ENCODE data around the gene SEC61A1.
A peak's percentile ranks its signal among the peaks of the same experiment; 100 is the strongest.

The SEC61A1 gene

DNA sequence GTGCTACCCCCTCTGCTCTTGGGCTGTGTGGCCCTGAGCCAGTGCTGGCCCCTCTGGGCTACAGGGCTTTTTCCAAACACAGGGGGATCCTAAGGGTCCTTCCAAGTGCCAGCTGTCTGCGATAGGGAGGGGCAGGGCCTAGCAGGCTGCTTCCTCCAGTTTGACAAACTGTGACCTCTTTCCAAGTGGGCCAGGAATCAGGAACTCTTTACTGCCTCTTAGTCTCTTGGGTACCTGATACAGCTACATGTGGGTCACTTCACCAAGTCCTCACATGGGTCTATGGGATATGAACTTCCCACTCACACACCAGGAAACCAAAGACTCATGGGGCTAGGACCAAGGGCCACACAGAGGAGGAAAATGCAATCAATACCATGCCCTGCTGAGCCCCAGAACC, 25.4 kb downstream of the SEC61A1 start:
- no peak for DNase-seq (ENCODE audit: low read depth)

DNA sequence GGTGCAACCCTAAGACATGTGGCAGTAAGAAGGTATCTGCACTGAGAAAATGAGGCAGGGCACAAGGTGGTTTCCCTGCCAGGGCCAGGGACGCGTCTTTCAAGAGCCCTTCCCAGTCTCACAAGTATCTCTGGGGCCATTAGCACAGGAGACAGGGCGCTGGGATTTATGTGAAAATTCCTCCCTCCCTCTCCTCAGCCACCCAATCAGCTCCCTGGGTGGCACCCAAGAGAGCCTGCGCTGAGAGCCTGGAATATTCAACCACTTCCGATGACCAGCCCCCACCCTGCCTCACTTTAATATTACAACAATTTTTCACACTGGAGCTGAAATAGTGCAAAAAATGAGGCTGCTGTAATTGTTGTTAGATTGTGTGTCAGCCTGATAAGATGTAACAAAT, 26.1 kb downstream of the SEC61A1 start:
- no peak for DNase-seq (ENCODE audit: low read depth)

DNA sequence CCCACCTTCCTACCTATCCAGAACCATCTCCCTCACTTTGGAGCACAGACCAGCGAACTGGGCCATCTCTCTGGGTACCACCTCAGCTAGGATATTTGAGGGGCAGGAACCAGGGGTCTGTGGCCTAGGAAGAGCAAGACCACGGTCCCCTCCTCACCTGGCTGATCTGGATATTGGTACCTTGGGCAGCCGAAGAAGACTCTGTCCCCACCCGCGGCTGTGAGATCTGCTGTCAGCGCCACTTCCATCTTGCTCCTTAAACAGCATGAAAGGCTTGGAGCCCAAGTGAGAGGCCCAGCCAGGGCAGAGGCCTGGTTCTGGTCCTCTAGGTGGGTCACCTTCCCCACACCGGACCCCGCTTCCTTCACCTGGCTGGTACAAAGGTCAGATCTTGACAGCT, 26.6 kb downstream of the SEC61A1 start:
- DNase-seq (ENCODE audit: low read depth) = no peak

DNA sequence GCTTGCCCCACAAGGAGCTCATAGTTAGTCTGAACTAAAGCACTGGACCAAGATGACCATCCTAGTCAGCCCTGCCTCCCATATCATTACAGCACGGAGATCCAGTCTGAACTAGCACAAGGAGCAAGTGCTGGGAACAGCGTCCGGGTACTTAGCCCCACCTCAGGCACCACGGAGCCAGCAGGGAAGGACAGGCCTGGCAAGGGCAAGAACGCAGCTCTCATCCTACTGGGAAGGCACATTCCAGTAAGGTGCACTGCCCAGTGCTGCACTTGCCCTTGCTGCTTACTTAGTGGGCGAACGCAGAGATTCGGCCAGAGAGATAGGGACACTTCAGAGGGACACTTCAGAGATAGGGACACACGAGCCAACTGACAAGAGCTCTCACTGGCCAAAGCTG, 27.6 kb downstream of the SEC61A1 start:
- DNase-seq (ENCODE audit: low read depth) = no peak

DNA sequence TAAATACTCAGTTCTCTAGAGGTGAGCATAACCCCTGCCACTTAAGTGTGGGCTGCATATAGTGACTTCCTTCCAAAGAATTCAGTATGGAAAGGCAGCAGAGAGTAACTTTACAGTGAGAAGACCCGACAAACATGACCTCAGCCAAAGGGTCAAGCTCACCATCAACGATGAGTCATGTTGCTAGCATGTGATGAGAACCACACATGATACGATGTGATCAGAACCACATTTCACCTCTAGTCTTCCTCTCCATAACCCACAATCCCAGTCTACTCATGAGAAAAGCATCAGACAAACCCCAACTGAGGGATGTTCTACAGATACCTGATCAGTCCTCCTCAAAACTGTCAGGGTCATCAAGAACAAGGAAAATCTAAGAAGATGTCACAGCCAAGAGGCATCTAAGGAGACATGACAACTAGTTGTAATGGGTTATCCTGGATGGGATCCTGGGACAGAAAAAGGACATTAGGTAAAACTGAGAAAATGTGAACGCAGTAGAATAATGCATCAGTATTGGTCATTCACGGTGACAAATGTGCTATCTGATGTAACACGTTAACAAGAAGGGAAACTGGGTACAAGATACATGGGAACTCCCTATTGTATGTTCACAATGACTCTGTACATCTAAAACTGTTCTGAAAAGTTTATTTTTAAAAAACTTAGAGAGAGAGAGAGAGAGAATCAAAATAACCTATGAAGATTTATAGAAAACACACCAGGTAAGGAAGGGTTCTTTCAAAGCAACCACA, 28.3 kb downstream of the SEC61A1 start:
- peak; percentile 99 for DNase-seq (ENCODE audit: low read depth)

DNA sequence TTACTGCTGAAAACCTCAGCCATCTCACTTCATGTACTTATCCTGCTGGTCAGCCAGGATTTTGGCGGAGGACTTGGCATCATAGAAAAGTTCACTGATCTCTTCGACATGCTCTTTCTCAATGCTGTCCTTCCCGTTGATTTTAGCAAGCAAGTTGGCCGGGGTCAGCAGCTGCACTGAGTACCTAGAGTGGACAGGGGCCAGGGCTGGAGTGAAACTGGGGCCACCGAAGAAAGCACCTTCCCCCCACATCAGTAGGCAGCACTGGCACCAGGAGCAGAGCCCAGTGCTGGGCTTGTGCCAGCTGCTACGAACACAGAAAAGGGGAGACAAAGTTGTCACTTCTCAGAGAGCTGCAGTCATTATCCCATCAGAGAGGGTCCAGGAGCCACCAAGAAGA, 29.0 kb downstream of the SEC61A1 start:
- DNase-seq (ENCODE audit: low read depth) = no peak

DNA sequence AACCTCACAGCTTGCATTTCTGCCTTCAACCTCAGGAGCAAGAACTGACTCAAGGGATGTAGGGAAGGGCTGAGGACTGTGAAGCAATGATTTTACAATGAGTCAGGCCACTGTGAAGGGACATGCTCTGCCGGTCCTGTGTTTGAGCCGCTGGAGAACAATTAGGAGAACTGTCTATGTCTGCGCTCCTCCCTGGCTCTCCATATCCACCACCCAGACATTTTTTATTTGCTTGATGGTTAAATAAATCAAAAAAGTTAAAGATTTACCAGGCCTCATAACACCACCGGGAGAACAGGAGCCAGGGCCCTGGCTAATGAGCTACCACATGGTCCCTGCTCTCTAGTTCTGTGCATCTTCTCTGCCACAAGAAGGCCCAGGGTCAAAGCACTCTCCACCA, 29.6 kb downstream of the SEC61A1 start:
- DNase-seq (ENCODE audit: low read depth) = peak; percentile 86

DNA sequence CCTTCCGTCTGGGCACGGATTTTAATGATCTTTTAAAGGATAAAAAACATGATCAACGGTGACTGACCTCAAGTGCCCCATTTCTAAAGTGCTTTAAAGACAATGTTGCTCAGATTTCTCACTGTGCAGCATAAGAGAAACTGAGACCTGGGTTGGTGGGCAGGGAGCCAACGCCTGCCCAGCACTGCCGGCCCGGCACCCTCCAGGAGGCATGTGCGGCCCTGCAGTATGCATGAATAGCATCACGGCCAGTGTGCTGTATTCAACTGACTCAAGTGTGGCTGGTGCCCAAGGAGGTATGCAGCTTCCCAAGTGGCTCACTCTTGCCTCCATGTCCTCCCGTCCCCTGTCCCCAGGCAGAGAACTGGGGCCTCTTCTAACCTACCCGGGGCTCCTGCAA, 30.3 kb downstream of the SEC61A1 start:
- no peak for DNase-seq (ENCODE audit: low read depth)

DNA sequence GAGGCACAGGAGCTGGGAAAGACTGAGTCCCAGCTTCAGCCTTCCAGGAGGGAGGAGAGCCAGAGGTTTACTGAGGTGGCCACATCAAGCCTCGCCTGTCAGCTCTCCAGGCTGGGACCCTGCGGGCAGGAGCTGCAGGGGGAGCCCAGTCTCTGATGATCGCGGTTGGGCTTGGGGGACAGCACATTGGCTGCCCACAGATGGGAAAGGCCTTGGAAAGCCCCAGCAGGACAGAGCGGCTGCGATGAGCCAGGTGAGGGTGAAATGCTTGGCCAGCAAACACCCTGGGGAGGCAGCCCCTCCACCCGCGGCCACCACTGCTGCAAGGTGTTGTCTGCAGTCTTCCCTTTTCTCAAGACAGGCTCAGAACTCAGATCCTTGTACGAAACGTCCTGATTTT, 31.2 kb downstream of the SEC61A1 start:
- DNase-seq (ENCODE audit: low read depth) = no peak

DNA sequence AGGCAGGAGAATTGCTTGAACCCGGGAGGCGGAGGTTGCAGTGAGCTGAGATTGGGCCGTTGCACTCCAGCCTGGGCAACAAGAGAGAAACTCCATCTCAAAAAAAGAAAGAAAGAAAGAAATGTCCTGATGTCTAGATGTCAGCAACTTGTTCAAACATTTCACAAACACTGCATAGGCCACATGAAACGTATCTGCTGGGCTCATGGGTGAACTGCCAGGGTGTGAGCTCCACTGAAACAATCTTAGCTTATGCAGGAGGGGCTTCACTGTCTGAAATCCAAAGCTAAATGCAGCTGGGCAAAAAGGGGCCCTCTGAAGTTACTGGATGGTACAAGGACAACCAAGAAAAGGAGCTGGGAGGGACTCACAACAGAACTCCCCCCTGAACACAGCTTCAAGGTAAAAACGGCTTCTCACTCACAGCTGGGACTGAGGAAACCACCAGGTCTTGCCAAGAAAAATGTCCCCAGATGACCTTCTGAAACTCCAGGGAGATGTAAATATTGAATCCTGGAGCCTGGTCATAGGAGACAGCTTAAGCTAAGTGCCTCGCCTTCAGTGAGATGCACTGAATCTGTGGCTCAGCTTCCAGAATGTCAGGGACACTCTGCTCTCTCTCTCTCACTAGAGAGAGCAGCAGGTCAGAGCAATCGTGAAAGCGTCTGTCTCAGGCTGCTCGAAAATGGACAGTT, 31.9 kb downstream of the SEC61A1 start:
- no peak for DNase-seq (ENCODE audit: low read depth)

DNA sequence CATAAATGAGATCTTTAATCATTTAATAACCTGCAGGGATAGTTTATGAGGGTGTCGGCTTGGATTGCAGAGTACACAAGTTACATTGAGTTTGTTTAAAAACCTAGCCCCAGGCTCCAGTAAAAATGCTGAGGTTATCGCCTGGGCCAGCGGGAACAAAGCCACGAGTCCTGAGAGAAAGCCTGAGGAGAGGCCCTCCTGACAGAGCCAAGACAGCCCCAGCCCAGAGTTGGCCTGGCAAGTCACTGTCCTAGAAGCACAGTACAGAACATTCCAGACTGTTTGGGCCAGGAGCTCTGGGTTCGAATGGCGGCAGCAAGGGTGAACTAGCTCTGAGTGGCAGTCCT, 32.4 kb downstream of the SEC61A1 start:
- no peak for DNase-seq (ENCODE audit: low read depth)

DNA sequence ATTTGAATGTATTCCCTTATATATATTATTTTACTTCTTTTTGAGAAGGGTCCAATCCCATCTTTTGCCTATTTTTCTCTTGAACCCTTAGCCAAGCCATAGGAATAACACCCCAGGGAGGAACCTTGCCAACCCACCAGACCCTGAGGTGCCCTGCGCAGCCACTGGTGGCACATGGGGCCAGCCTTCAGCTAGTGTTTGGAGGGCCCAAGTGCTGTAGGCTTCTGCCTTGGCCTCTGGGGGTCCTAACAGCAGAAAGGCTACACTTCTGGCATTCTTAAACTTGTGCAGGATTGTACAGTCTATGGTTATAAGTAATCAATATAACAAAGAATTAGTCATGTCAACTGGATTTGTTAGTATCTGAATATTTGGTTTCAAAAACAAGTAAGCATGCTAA, 36.9 kb downstream of the SEC61A1 start:
- DNase-seq (ENCODE audit: low read depth) = no peak

DNA sequence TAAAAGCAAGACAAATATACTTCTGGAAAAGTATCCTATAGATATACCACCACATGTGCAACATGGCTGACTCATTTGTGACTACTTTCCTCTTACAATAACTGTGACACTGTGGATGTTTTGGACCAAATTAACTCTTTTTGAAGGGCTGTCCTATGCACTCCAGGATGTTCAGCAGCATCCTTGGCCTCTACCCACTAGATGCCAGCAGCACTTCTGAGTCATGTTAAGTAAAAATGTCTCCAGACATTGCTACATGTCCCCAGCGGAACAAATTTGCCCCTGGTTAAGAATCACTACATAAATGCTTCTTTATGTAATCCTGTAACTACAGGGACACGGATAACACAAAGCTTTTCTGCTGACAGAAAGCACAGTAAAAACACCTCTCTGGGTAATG, 39.3 kb downstream of the SEC61A1 start:
- peak; percentile 32 for DNase-seq (ENCODE audit: low read depth)

DNA sequence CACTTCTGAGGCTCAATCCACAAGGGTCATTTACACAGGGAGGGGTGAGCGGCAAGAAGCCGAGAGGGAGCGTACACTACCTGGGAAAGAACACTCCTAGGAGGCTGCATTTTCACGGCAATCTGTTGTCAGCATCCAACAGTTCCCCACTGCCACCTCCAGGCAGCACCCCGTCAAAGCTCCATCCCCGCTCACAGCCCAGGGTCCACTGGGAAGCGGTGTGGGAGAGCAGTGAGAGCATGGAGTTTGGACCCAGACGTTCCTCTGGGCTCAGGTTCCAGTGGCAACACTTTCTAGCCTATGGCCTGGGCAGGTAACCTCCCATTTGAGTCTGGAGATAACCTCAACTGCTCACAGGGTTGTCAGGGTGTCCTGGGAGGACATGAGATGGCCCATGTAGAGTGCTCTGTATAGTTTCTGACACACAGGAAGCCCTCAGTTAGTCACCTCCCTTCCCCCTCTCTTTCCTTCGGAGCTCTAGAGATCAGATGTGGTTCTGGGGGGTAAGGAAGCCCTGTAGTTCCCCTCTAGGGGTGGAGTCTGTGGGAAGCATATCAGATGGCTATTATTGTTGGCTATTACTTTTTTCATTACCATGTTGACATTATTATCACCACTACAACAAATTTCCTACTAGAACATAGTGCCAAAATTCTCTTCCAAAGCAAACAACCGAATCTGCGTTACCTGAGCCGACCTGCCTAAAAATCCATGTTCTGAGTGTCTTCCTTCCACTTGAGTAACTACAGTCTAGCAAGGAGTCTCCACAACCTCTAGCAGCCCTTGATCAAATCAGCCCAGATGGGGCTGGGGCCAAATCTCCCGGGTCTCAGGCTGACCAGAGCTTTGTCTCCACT, 42.3 kb downstream of the SEC61A1 start:
- DNase-seq (ENCODE audit: low read depth) = peak; percentile 75

DNA sequence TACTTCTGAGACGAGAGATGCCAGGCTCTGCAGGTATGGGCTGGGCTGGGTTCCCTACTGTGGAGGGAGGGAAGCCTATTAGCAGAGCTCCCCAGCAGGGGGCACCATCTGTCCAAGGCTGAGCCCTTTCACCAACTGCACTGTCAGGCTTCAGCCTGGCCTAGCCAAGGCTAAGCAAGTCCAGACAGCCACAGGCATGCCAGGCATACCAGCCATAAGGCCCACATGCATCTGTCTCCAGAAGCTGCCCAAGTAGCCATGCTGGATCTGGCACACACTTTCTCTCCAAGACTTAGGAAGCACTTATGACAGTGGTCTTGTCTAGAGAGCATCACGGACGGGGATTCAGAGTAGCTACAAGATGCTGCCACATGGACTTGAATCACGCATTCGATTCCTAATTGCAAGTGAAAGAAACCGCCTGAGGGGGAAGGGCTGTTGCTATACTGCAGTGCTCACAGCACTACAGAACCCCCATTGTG, 43.0 kb downstream of the SEC61A1 start:
- peak; percentile 77 for DNase-seq (ENCODE audit: low read depth)

DNA sequence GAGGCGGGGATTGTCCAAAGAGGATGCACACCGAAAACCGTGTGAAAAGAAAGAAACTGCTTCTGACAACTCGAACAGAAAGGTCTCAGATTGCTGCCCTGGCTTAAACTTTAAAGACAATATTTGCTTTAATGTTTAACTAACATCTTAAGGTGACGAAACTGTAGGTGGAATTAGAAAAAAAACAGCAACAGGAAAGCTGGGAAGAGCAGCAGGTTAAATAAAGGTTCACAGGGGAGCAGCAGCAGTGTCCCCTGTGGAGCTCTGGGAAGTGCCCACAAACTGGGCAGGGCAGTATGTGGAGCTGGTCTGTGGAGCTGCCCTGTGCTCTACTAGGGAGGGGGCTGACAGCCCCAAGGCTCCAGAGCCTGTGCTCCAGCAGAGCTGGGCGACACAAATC, 46.0 kb downstream of the SEC61A1 start:
- no peak for DNase-seq (ENCODE audit: low read depth)

DNA sequence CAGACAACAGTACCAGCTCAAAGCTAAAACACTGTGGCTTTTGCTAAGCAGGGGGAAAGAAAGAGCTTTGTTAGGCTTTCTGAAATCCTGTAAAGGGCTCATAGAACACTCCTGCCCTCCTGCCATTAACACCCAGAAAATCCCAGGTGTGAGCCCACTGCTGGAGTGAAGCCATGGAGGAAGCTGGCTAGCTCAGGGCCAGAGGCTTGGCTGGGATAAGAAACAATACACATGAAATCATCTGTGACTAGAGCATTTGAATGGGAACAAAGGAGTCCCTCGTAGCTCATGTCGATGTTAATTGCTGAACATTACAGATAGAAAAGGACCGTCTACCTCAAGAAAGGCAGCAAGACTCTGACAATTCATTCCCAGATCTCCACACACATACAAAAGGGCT, 47.9 kb downstream of the SEC61A1 start:
- DNase-seq (ENCODE audit: low read depth) = no peak

DNA sequence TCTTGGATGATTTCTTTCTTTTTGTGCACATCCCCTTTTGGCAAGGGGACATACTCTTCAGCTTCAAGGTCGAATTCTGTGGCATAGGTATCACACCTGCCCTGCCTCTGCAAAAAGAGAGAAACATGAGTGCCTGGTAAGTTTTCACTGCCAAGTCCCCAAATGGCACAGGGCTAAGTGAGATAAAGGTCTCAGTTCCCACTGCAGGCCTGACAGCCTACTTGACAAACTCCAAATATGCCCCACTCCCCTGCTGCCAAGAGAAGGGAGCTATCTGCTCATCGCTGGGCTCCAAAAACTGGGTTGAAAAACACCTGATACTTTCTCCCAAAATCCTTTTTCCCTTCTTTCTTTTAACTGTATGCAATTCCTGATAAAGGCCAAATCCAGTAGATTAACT, 48.4 kb downstream of the SEC61A1 start:
- no peak for DNase-seq (ENCODE audit: low read depth)

DNA sequence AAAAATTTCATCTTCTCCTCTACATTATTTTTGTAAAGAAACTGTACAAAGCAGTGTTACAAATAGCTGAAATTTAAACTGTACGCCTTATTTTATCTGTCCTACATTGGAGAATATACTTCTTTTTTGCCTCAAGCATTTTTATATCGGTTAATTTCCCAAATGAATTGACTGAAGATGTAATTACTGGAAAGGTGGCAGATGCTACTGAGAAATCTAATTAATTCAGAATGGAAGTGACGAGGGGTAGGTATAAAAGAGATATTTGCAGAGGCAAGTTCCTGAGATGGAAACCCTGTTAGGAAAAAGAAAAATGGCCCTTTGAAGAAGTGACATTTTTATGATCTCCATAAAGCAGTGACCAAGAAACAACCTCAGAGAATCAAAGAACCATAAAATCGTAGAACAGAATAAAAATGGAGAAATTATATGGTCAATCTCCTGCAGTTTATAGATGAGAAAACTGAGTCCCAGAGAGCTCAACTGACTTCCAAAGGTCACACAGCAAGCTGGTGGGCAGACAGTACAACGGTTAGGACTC, 51.0 kb downstream of the SEC61A1 start:
- DNase-seq (ENCODE audit: low read depth) = no peak

DNA sequence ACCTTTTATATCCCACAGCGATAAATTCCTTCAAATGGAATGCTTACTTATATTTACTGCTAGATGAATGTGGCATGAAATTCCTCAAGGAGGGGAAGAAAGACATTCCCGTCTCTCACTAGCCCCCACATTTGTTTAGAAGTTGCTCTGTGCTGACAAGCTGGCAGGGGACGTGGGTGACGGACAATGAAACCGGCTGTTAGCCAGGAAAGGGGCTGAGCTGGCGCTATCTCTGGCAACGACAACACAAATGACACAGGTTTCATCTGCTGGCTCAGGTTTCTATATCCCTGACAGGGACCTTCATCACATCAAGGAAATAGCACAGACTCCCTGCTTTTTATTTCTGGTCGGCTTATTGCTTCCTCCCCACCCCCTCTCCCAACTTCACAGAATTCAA, 55.6 kb downstream of the SEC61A1 start:
- DNase-seq (ENCODE audit: low read depth) = no peak

DNA sequence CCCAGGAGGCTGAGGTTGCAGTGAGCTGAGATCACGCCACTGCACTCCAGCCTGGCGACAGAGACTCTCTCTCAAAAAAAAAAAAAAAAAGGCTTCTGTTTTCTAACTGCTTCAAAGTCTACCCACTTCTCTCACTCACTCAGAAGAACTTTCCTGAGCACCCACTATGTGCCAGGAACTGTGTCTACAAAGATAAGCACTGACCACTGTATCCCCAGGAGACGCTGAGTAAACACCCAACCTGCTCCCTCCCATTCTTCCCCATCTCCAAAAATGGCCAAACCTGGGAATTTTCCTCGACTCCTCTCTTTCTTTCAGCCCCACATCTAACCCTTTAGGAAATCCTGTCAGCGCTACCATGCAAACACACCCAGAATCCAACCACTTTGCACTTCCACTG, 58.9 kb downstream of the SEC61A1 start:
- DNase-seq (ENCODE audit: low read depth) = no peak

DNA sequence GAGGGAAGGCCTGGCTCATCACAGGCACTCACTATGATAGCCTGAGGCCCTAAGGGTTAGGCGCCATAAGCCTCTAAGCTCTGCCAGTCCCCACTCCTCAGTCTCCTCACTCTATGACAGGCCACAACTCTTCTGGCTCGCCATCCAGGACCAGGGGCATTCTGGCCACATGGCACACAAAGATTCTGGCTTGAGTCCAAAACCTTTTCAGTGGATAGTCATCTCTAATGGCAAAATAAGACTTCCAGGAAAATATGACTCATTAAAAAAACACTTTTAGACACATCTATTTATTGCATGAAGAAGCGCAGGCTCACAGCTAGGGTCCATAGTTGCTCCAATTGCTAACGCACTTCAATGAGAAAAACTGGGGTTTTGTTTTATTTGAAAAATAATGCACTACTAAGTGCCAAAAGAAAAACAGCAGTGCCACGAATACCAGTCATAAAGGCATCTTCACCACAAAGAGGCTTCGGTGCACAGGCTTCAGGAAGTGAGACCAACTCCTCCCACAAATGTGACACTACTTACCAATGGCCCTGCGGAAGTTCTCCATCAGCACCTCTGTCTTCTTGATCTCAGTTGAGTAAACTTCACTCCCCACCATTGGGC, 60.2 kb downstream of the SEC61A1 start:
- peak; percentile 98 for DNase-seq (ENCODE audit: low read depth)
